ENCODE measurements around the gene MTFMT. TPM values are rescaled to one million over a fixed set of nuclear protein-coding genes. Genes with fewer than 3 reads are reported as not detected.

The MTFMT gene
- total and polyA plus RNA-seq, 2 of the 13 experiments (the other 11 are each of a cell fraction or from before 2014, with no cell fraction given), result 9.9 to 23.2 TPM

DNA sequence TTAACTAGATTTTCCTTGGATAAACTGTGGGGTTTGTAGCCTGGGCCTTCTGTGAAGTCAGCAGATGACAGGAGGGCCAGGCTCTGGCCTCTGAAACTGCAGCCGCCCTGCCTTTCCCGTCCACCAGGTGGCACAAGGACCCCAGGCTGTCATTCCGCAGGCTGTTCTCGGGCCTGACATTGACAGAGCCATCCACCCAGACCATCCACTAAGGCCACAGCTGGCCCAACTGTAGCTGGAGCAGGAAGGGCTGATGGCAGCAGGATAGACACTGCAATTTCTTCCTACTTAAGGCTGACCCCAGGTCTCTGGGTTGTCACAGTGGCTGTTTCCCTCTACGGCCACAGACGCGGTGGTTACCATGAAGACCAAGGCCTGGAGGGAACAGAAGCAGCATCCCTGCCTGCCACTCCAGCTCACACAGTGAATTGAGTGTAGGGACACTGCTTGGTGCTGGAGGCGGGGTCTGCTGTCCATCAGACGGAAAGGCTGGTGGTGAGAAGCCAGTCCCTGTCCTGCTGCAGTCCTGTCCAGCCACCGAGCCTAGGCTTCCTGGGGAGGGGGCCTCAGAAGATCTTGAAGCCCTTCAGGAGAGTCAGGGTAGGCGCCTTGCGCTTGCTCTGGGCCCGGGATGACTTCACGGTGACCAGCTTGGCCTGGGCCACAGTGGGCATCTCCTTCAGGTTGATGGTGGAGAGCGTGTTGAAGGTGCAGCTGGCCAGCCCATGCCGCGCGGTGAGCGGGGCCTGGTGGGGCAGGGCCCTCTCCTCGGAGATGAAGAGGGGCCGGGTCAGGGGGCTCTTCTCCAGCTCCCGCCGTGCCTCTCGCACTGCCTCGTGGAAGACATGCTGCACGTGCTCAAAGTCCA lies 25.1 kb upstream of the MTFMT start (continued):
- TF ChIP-seq, protein P1, sequence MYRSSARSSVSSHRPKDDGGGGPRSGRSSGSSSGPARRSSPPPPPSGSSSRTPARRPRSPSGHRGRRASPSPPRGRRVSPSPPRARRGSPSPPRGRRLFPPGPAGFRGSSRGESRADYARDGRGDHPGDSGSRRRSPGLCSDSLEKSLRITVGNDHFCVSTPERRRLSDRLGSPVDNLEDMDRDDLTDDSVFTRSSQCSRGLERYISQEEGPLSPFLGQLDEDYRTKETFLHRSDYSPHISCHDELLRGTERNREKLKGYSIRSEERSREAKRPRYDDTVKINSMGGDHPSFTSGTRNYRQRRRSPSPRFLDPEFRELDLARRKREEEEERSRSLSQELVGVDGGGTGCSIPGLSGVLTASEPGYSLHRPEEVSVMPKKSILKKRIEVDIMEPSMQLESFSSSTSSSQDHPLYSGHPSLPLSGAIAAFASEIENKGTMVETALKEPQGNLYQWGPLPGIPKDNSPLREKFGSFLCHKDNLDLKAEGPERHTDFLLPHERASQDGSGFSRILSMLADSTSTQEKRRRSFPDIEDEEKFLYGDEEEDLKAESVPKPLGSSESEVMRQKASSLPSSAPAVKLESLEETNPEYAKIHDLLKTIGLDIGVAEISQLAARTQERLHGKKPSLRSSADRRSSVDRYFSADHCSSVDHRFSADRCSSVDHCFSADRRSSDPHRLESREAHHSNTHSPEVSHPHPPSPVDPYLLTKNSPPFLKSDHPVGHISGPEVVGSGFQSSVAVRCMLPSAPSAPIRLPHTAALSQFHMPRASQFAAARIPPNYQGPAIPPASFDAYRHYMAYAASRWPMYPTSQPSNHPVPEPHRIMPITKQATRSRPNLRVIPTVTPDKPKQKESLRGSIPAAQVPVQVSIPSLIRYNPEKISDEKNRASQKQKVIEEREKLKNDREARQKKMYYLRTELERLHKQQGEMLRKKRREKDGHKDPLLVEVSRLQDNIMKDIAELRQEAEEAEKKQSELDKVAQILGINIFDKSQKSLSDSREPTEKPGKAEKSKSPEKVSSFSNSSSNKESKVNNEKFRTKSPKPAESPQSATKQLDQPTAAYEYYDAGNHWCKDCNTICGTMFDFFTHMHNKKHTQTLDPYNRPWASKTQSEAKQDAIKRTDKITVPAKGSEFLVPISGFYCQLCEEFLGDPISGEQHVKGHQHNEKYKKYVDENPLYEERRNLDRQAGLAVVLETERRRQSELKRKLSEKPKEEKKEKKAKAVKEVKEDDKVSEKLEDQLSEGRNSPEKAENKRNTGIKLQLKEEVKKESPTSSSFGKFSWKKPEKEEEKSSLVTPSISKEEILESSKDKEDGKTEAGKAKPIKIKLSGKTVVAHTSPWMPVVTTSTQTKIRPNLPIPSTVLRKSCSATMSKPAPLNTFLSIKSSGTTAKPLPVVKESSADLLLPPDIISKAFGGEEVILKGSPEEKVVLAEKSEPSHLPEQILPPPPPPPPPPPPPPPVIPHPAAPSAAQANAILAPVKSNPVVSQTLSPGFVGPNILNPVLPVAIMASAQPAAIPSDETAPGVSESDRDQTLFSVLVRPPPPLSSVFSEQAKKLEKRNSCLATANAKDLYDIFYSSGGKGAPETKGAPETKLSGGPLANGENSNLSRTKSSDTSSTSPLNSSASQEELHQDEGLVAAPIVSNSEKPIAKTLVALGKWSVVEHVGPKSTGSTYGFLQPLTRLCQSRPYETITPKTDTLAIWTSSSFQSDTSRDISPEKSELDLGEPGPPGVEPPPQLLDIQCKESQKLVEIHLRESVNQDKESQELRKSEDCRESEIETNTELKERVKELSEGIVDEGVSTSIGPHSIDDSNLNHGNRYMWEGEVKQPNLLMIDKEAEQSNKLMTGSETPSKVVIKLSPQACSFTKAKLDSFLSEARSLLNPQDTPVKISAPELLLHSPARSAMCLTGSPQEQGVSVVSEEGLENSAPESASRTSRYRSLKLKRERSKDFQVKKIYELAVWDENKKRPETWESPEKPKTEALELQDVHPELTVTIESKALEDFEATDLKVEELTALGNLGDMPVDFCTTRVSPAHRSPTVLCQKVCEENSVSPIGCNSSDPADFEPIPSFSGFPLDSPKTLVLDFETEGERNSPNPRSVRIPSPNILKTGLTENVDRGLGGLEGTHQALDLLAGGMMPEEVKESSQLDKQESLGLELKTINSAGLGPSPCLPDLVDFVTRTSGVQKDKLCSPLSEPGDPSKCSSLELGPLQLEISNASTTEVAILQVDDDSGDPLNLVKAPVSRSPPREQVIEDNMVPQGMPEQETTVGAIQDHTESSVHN (CRISPR knock-in tag; IDR thresholded peaks at IDR 0.05), result no peak
- TF ChIP-seq, protein P2, sequence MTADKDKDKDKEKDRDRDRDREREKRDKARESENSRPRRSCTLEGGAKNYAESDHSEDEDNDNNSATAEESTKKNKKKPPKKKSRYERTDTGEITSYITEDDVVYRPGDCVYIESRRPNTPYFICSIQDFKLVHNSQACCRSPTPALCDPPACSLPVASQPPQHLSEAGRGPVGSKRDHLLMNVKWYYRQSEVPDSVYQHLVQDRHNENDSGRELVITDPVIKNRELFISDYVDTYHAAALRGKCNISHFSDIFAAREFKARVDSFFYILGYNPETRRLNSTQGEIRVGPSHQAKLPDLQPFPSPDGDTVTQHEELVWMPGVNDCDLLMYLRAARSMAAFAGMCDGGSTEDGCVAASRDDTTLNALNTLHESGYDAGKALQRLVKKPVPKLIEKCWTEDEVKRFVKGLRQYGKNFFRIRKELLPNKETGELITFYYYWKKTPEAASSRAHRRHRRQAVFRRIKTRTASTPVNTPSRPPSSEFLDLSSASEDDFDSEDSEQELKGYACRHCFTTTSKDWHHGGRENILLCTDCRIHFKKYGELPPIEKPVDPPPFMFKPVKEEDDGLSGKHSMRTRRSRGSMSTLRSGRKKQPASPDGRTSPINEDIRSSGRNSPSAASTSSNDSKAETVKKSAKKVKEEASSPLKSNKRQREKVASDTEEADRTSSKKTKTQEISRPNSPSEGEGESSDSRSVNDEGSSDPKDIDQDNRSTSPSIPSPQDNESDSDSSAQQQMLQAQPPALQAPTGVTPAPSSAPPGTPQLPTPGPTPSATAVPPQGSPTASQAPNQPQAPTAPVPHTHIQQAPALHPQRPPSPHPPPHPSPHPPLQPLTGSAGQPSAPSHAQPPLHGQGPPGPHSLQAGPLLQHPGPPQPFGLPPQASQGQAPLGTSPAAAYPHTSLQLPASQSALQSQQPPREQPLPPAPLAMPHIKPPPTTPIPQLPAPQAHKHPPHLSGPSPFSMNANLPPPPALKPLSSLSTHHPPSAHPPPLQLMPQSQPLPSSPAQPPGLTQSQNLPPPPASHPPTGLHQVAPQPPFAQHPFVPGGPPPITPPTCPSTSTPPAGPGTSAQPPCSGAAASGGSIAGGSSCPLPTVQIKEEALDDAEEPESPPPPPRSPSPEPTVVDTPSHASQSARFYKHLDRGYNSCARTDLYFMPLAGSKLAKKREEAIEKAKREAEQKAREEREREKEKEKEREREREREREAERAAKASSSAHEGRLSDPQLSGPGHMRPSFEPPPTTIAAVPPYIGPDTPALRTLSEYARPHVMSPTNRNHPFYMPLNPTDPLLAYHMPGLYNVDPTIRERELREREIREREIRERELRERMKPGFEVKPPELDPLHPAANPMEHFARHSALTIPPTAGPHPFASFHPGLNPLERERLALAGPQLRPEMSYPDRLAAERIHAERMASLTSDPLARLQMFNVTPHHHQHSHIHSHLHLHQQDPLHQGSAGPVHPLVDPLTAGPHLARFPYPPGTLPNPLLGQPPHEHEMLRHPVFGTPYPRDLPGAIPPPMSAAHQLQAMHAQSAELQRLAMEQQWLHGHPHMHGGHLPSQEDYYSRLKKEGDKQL (CRISPR knock-in tag; IDR thresholded peaks at IDR 0.05; ENCODE audit: low read depth), result no peak
- no peak for TF ChIP-seq ZNF10 (CRISPR knock-in tag; IDR thresholded peaks at IDR 0.05; ENCODE audit: borderline replicate concordance, low read depth)
- TF ChIP-seq, protein P3, sequence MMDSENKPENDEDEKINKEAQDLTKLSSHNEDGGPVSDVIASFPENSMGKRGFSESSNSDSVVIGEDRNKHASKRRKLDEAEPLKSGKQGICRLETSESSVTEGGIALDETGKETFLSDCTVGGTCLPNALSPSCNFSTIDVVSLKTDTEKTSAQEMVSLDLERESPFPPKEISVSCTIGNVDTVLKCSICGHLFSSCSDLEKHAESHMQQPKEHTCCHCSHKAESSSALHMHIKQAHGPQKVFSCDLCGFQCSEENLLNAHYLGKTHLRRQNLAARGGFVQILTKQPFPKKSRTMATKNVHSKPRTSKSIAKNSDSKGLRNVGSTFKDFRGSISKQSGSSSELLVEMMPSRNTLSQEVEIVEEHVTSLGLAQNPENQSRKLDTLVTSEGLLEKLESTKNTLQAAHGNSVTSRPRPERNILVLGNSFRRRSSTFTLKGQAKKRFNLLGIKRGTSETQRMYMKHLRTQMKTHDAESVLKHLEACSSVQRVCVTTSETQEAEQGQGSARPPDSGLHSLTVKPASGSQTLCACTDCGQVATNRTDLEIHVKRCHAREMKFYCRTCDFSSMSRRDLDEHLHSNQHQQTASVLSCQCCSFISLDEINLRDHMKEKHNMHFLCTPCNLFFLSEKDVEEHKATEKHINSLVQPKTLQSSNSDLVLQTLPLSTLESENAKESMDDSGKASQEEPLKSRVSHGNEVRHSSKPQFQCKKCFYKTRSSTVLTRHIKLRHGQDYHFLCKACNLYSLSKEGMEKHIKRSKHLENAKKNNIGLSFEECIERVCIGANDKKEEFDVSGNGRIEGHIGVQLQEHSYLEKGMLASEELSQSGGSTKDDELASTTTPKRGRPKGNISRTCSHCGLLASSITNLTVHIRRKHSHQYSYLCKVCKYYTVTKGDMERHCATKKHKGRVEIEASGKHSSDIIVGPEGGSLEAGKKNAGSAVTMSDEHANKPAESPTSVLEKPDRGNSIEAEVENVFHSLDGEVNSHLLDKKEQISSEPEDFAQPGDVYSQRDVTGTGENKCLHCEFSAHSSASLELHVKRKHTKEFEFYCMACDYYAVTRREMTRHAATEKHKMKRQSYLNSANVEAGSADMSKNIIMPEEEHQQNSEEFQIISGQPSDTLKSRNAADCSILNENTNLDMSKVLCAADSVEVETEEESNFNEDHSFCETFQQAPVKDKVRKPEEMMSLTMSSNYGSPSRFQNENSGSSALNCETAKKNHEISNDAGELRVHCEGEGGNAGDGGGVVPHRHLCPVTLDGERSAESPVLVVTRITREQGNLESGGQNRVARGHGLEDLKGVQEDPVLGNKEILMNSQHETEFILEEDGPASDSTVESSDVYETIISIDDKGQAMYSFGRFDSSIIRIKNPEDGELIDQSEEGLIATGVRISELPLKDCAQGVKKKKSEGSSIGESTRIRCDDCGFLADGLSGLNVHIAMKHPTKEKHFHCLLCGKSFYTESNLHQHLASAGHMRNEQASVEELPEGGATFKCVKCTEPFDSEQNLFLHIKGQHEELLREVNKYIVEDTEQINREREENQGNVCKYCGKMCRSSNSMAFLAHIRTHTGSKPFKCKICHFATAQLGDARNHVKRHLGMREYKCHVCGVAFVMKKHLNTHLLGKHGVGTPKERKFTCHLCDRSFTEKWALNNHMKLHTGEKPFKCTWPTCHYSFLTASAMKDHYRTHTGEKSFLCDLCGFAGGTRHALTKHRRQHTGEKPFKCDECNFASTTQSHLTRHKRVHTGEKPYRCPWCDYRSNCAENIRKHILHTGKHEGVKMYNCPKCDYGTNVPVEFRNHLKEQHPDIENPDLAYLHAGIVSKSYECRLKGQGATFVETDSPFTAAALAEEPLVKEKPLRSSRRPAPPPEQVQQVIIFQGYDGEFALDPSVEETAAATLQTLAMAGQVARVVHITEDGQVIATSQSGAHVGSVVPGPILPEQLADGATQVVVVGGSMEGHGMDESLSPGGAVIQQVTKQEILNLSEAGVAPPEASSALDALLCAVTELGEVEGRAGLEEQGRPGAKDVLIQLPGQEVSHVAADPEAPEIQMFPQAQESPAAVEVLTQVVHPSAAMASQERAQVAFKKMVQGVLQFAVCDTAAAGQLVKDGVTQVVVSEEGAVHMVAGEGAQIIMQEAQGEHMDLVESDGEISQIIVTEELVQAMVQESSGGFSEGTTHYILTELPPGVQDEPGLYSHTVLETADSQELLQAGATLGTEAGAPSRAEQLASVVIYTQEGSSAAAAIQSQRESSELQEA (CRISPR knock-in tag; IDR thresholded peaks at IDR 0.05; ENCODE audit: not compliant biosample characterization), result no peak
